ENCODE measurements around the gene BID. TPM values are rescaled to one million over a fixed set of nuclear protein-coding genes. Genes with fewer than 3 reads are reported as not detected.
"Not testable (repeated sequence)": the region's sequence is repeated elsewhere in the genome, so short reads cannot be mapped to it uniquely, and the experiment has no call there.

Gene BID
- total and polyA plus RNA-seq, 2 of the 4 experiments (the other 2 are of a cell fraction): 69.5 to 240 TPM

- no peaks in the 10 kb centered on the region for H3K9me3 ChIP-seq (ENCODE audit: control insufficient read depth, insufficient read depth, low read length)
- H3K79me1 ChIP-seq (ENCODE audit: low read depth in 1 of 2, low read length in 2 of 2): peaks cover 19 to 37% of the 10 kb centered on the region in 2 experiments
- H2BK5ac ChIP-seq (ENCODE audit: low read depth, low read length, poor library complexity, severe bottlenecking): no peak overlapping the region
- H4K8ac ChIP-seq (ENCODE audit: low read depth in 2 of 2, low read length in 2 of 2): no peak overlapping the region
- no peak overlapping the region for H3K9ac ChIP-seq (ENCODE audit: low read depth, low read length)
- no peak overlapping the region for H2AK5ac ChIP-seq (ENCODE audit: low read depth, low read length)
- no peak overlapping the region for H2BK120ac ChIP-seq (ENCODE audit: low read depth, low read length)
- no peak overlapping the region for H2AK9ac ChIP-seq (replicated peaks; ENCODE audit: low read depth, low read length, poor library complexity)
- no peaks in the 10 kb centered on the region for H3K36me3 ChIP-seq (ENCODE audit: control insufficient read depth, insufficient read depth, low read length)
- POLR2A ChIA-PET (ENCODE audit: unreplicated experiment): no interaction called here
- no peak overlapping the region for H3K27ac ChIP-seq (ENCODE audit: insufficient read depth, low read length)
- no peak overlapping the region for H2BK15ac ChIP-seq (ENCODE audit: low read depth, low read length)
- in situ Hi-C loops (cut with MboI; ENCODE audit: low sequenced_read_pairs): no loop called here
- no peak overlapping the region for H3K14ac ChIP-seq (replicated peaks; ENCODE audit: low read depth, low read length)
- peaks cover 39% of the 10 kb centered on the region for H4K20me1 ChIP-seq (ENCODE audit: insufficient read depth, low read length)
- no peak overlapping the region for H3K4ac ChIP-seq (ENCODE audit: low read depth, low read length)
- DNase-seq (no peak), ATAC-seq (ENCODE audit: low read depth) (no peak)
- H3K4me1 ChIP-seq (ENCODE audit: control insufficient read depth, insufficient read depth, low read length): peaks cover 2% of the 10 kb centered on the region; the same call in 1 of the 2 replicates
- no peak overlapping the region for H2AFZ ChIP-seq (replicated peaks; ENCODE audit: low read length, poor library complexity)
- WGBS, 2 experiments (ENCODE audit: extremely low coverage in 2 of 2, insufficient read length in 1 of 2): no CpG with 5 or more reads among the region's 5 CpGs
- CTCF ChIA-PET: no interaction called here
- intact Hi-C loops (cut with micrococcal nuclease): no loop called here
- dilution Hi-C loops (cut with HindIII; ENCODE audit: low sequenced_read_pairs, unreplicated experiment): no loop called here
- H3K9me1 ChIP-seq (ENCODE audit: insufficient read depth, low read length): no peaks in the 10 kb centered on the region; the same call in 1 of the 2 replicates
- H4K5ac ChIP-seq (ENCODE audit: low read depth, low read length): no peak overlapping the region
- no peak overlapping the region for H2BK20ac ChIP-seq (ENCODE audit: low read depth, low read length)
- H4K91ac ChIP-seq (ENCODE audit: insufficient read depth, low read depth, low read length): no peak overlapping the region
- no peak overlapping the region for H3K4me3 ChIP-seq (ENCODE audit: insufficient read depth, low read depth, low read length)
- no peaks in the 10 kb centered on the region for H3K27me3 ChIP-seq (ENCODE audit: control insufficient read depth, insufficient read depth, low read length)
- no TSS peak for BruUV-seq (replicated peaks)
- no peak overlapping the region for H3K4me2 ChIP-seq (ENCODE audit: low read depth, low read length)
- H3K56ac ChIP-seq (ENCODE audit: extremely low read depth, insufficient read depth, low read length): no peak overlapping the region
- no peak for TF ChIP-seq CEBPB (IDR thresholded peaks at IDR 0.05; ENCODE audit: low read depth, low read length)
- H3K23ac ChIP-seq (ENCODE audit: low read depth, low read length): no peak overlapping the region
- no peak overlapping the region for H3K18ac ChIP-seq (ENCODE audit: low read depth, low read length)
Measured at GRCh38 chr22:17764036-17764435, 10.2 kb downstream of the BID start.

- H2BK5ac ChIP-seq (ENCODE audit: low read depth, low read length, poor library complexity, severe bottlenecking); H3K23ac ChIP-seq (ENCODE audit: low read depth, low read length); H3K4me1 ChIP-seq (ENCODE audit: control insufficient read depth, insufficient read depth, low read length); intact Hi-C loops (cut with micrococcal nuclease); H4K91ac ChIP-seq (ENCODE audit: insufficient read depth, low read depth, low read length); H2AFZ ChIP-seq (replicated peaks; ENCODE audit: low read length, poor library complexity); H3K9me3 ChIP-seq (ENCODE audit: control insufficient read depth, insufficient read depth, low read length); CTCF ChIA-PET; H2AK5ac ChIP-seq (ENCODE audit: low read depth, low read length); H2AK9ac ChIP-seq (replicated peaks; ENCODE audit: low read depth, low read length, poor library complexity); H4K8ac ChIP-seq (ENCODE audit: low read depth in 2 of 2, low read length in 2 of 2); H3K18ac ChIP-seq (ENCODE audit: low read depth, low read length); H3K27ac ChIP-seq (ENCODE audit: insufficient read depth, low read length); H2BK120ac ChIP-seq (ENCODE audit: low read depth, low read length); in situ Hi-C loops (cut with MboI; ENCODE audit: low sequenced_read_pairs); POLR2A ChIA-PET (ENCODE audit: unreplicated experiment); H3K9me1 ChIP-seq (ENCODE audit: insufficient read depth, low read length); H3K4ac ChIP-seq (ENCODE audit: low read depth, low read length); BruUV-seq (replicated peaks); H3K4me2 ChIP-seq (ENCODE audit: low read depth, low read length); DNase-seq; H3K56ac ChIP-seq (ENCODE audit: extremely low read depth, insufficient read depth, low read length); H2BK20ac ChIP-seq (ENCODE audit: low read depth, low read length); ATAC-seq (ENCODE audit: low read depth); H3K14ac ChIP-seq (replicated peaks; ENCODE audit: low read depth, low read length); H3K27me3 ChIP-seq (ENCODE audit: control insufficient read depth, insufficient read depth, low read length); H2BK15ac ChIP-seq (ENCODE audit: low read depth, low read length); H3K36me3 ChIP-seq (ENCODE audit: control insufficient read depth, insufficient read depth, low read length); H3K4me3 ChIP-seq (ENCODE audit: insufficient read depth, low read depth, low read length); H3K9ac ChIP-seq (ENCODE audit: low read depth, low read length); H4K5ac ChIP-seq (ENCODE audit: low read depth, low read length); dilution Hi-C loops (cut with HindIII; ENCODE audit: low sequenced_read_pairs, unreplicated experiment): not testable (repeated sequence)
- WGBS, 2 experiments (ENCODE audit: extremely low coverage in 2 of 2, insufficient read length in 1 of 2): 95% methylated on average over 3 of the region's 10 CpGs; no CpG with 5 or more reads in 1 of the 2 experiments
- Histone ChIP-seq H3K79me1 (ENCODE audit: low read depth in 1 of 2, low read length in 2 of 2) (peaks cover 23 to 42% of the 10 kb centered on the region in 2 experiments), H4K20me1 (ENCODE audit: insufficient read depth, low read length) (peaks cover 37% of the 10 kb centered on the region)
Measured at GRCh38 chr22:17763442-17763841, 10.8 kb downstream of the BID start.
